PC-3 (cell line): ENCODE measurements around the gene EHMT1. TPM values are rescaled to one million over a fixed set of nuclear protein-coding genes. Genes with fewer than 3 reads are reported as not detected.
"Not testable (repeated sequence)": the region's sequence is repeated elsewhere in the genome, so short reads cannot be mapped to it uniquely, and the experiment has no call there.

Experiments used
- ATAC-seq: fragments of 200-7000 bp; cut with Tn5 transposase; 2 replicates; pipeline ENCODE4 v1.9.1; 2020; ENCODE audit warnings: mild to moderate bottlenecking, moderate library complexity
- BruUV-seq: library from RNA; stranded (reverse); fragments of 400-500 nt; replicated peaks from 2 replicates; lab custom pipeline; 2021; lab: Mats Ljungman, UMichigan
- CTCF ChIA-PET: fragments of 300-600 bp; sonication (Branson Sonifier 250); formaldehyde crosslinking; loops from one replicate; lab custom pipeline; 2022; ENCODE audit warnings: antibody characterized with exemption; lab: Charles Lee
- POLR2A ChIA-PET: fragments of 300-600 bp; sonication (Branson Sonifier 250); formaldehyde crosslinking; loops from one replicate; lab custom pipeline; 2022; ENCODE audit warnings: antibody characterized with exemption; ENCODE audit not compliant: unreplicated experiment; lab: Charles Lee
- DNase-seq: peaks from one replicate; pipeline ENCODE4 v3.0.0-alpha.2; 2015
- H2AFZ ChIP-seq: fragments of 300-600 bp; sonication (generic); 2 replicates; pipeline ENCODE4 v1.6.0; 2016; ENCODE audit warnings: antibody characterized with exemption, low read length
- H3F3A ChIP-seq: fragments of 300-600 bp; sonication (generic); one replicate; pipeline ENCODE4 v1.6.0; 2017; ENCODE audit warnings: antibody characterized with exemption, low read length, control low read depth, mild to moderate bottlenecking; ENCODE audit not compliant: unreplicated experiment
- H3K27ac ChIP-seq: fragments of 300-600 bp; sonication (generic); 2 replicates; pipeline ENCODE4 v1.5.1; 2016; ENCODE audit warnings: mild to moderate bottlenecking, low read length
- H3K27me3 ChIP-seq: fragments of 300-600 bp; sonication (generic); 2 replicates; pipeline ENCODE4 v1.6.1; 2016; ENCODE audit warnings: low read length, mixed read lengths
- H3K36me3 ChIP-seq: fragments of 300-600 bp; sonication (generic); 2 replicates; pipeline ENCODE4 v1.6.1; 2016; ENCODE audit warnings: low read depth, mixed run types, low read length, mixed read lengths
- H3K4me1 ChIP-seq: fragments of 300-600 bp; sonication (generic); 2 replicates; pipeline ENCODE4 v1.5.1; 2016; ENCODE audit warnings: low read length; ENCODE audit not compliant: insufficient read depth
- H3K4me2 ChIP-seq: fragments of 300-600 bp; sonication (generic); 2 replicates; pipeline ENCODE4 v1.6.0; 2016; ENCODE audit warnings: low read length
- H3K4me3 ChIP-seq: fragments of 300-600 bp; sonication (generic); 2 replicates; pipeline ENCODE4 v1.5.1; 2016; ENCODE audit warnings: mild to moderate bottlenecking, low read length, mixed read lengths
- H3K79me2 ChIP-seq: fragments of 300-600 bp; sonication (generic); 2 replicates; pipeline ENCODE4 v1.6.1; 2017; ENCODE audit warnings: low read length, mixed read lengths
- H3K9ac ChIP-seq: fragments of 300-600 bp; sonication (generic); 2 replicates; pipeline ENCODE4 v1.6.0; 2016; ENCODE audit warnings: mild to moderate bottlenecking, low read length
- H3K9me2 ChIP-seq: fragments of 300-600 bp; sonication (generic); replicated peaks from 2 replicates; pipeline ENCODE4 v1.6.1; 2016; ENCODE audit warnings: mixed run types, low read length, mixed read lengths
- H3K9me3 ChIP-seq: fragments of 300-600 bp; sonication (generic); 2 replicates; pipeline ENCODE4 v1.6.1; 2016; ENCODE audit warnings: low read length, mixed read lengths
- H4K20me1 ChIP-seq: fragments of 300-600 bp; sonication (generic); 2 replicates; pipeline ENCODE4 v1.6.1; 2016; ENCODE audit warnings: low read length, mixed read lengths
- EZH2 ChIP-seq: fragments of 300-600 bp; sonication (generic); IDR thresholded peaks from one replicate; pipeline ENCODE4 v1.6.1; 2017; ENCODE audit warnings: antibody characterized with exemption, mild to moderate bottlenecking, low read length; ENCODE audit not compliant: unreplicated experiment
- EZH2phosphoT487 ChIP-seq: fragments of 300-600 bp; sonication (generic); IDR thresholded peaks from 2 replicates; pipeline ENCODE4 v1.6.1; 2018; ENCODE audit warnings: mild to moderate bottlenecking, antibody characterized with exemption, low read length, borderline replicate concordance
- intact Hi-C: fragments of 100-400 bp; cut with micrococcal nuclease; formaldehyde crosslinking; loops from 2 replicates; pipeline ENCODE4 v1.9.0; 2023
- total RNA-seq: library from RNA; depleted of rRNA; stranded (reverse); fragments of >200 nt; gene quantifications from 2 replicates; pipeline ENCODE4 v1.2.3, GENCODE V29; 2014
- TF ChIP-seq, protein P1 (sequence below): fragments of 300-600 bp; sonication (generic); conservative IDR thresholded peaks from 2 replicates; pipeline ENCODE4 v1.5.1; 2017; ENCODE audit warnings: antibody characterized with exemption, low read depth, mild to moderate bottlenecking, low read length

EHMT1 gene
- total RNA-seq, 1 experiment from 2014 or later = 42.8 TPM

DNA sequence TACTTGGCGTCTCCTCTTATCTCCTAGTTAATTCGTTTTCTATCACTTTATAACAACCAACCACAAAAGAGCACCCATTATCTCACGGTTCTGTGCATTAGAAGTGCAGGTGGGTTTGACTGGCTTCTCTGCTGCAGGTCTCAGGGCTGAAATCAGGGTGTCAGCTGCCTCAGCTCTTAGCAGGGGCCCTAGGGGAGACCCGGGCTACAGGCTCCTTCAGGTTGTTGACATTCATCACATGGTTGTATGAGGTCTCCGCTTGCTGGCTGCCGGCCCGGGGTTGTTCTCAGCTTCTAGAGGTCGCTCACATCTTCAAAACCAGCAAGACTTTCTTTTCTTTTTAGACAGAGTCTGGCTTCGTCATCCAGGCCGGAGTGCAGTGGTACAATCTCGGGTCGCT is 25.6 kb upstream of the EHMT1 start:
- peaks cover 16% of the 10 kb centered on the region for H3K79me2 ChIP-seq
- peaks cover 3% of the 10 kb centered on the region; the same call in 1 of the 2 replicates for H3K36me3 ChIP-seq
- H3K4me1 ChIP-seq = 0 out of 2 replicates have a peak, but pooled peaks cover 9% of the 10 kb centered on the region
- BruUV-seq = no TSS peak
- CTCF ChIA-PET = no interaction called here
- no peak overlapping the region for H3K27ac ChIP-seq
- H3K9ac ChIP-seq = no peak overlapping the region
- DNase-seq (no peak), ATAC-seq (no peak)
- no peak overlapping the region for H2AFZ ChIP-seq
- no peak for TF ChIP-seq EZH2
- no peak for TF ChIP-seq EZH2phosphoT487
- TF ChIP-seq, protein P1, sequence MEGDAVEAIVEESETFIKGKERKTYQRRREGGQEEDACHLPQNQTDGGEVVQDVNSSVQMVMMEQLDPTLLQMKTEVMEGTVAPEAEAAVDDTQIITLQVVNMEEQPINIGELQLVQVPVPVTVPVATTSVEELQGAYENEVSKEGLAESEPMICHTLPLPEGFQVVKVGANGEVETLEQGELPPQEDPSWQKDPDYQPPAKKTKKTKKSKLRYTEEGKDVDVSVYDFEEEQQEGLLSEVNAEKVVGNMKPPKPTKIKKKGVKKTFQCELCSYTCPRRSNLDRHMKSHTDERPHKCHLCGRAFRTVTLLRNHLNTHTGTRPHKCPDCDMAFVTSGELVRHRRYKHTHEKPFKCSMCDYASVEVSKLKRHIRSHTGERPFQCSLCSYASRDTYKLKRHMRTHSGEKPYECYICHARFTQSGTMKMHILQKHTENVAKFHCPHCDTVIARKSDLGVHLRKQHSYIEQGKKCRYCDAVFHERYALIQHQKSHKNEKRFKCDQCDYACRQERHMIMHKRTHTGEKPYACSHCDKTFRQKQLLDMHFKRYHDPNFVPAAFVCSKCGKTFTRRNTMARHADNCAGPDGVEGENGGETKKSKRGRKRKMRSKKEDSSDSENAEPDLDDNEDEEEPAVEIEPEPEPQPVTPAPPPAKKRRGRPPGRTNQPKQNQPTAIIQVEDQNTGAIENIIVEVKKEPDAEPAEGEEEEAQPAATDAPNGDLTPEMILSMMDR = no peak
- intact Hi-C loops = no loop called here
- H3K4me3 ChIP-seq = no peak overlapping the region
- H3F3A ChIP-seq = no peaks in the 10 kb centered on the region
- no peaks in the 10 kb centered on the region for H3K9me3 ChIP-seq
- H3K4me2 ChIP-seq = no peak overlapping the region
- 0 out of 2 replicates have a peak, but pooled peaks cover 8% of the 10 kb centered on the region for H4K20me1 ChIP-seq
- POLR2A ChIA-PET = no interaction called here
- H3K27me3 ChIP-seq = no peaks in the 10 kb centered on the region
- no peaks in the 10 kb centered on the region for H3K9me2 ChIP-seq

DNA sequence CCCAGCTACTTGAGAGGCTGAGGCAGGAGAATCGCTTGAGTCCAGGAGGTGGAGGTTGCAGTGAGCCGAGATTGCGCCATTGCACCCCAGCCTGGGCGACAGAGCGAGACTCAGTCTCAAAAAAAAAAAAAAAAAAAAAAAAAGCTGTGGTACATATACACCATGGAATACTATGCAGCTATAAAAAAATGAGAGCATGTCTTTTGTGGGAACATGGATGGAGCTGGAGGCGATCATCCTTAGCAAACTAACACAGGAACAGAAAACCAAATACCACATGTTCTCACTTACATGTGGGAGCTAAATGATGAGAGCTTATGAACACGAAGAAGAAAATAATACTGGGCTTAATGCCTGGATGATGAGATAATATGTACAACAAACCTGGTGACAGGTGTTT is 22.2 kb upstream of the EHMT1 start:
- H3K36me3 ChIP-seq, H3K4me1 ChIP-seq, DNase-seq, H3K9me2 ChIP-seq, H3K4me3 ChIP-seq, CTCF ChIA-PET, H3K9ac ChIP-seq, POLR2A ChIA-PET, H3K9me3 ChIP-seq, H3K4me2 ChIP-seq, BruUV-seq, H2AFZ ChIP-seq, H4K20me1 ChIP-seq, H3F3A ChIP-seq, H3K27me3 ChIP-seq, H3K27ac ChIP-seq, ATAC-seq, intact Hi-C loops, H3K79me2 ChIP-seq: not testable (repeated sequence)

DNA sequence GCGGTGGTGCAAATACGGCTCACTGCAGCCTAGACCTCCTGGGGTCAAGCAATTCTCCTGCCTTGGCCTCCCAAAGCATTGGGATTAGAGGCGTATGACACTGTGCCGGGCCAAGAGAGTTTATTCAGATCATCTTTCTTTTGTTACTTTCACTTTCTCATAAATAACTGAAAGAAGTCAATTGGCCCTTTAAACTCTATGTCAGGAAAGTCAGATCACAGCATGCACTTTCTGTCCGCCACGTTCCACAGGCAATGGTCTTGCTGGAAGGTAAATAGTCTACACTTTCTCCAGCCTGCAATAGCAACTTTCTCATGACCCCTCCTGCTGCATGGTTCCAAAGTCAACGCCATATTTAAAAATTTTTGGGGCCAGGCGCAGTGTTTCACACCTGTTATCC is 19.9 kb upstream of the EHMT1 start:
- no peaks in the 10 kb centered on the region for H4K20me1 ChIP-seq
- BruUV-seq = no TSS peak
- POLR2A ChIA-PET = no interaction called here

More for the DNA sequence above, 19.9 kb upstream of the EHMT1 start:
- CTCF ChIA-PET = no interaction called here
- no peak overlapping the region for H3K4me3 ChIP-seq
- no peak for ATAC-seq
- DNase-seq = no peak
- H3K4me2 ChIP-seq = no peak overlapping the region
- no peak overlapping the region for H3K9ac ChIP-seq
- H3K79me2 ChIP-seq = no peaks in the 10 kb centered on the region
- no peak overlapping the region for H2AFZ ChIP-seq
- H3K4me1 ChIP-seq = no peaks in the 10 kb centered on the region
- H3K36me3 ChIP-seq = no peaks in the 10 kb centered on the region
- H3F3A ChIP-seq = no peaks in the 10 kb centered on the region
- H3K27ac ChIP-seq = no peak overlapping the region
- no peaks in the 10 kb centered on the region for H3K9me2 ChIP-seq
- no peaks in the 10 kb centered on the region for H3K27me3 ChIP-seq
- no peaks in the 10 kb centered on the region for H3K9me3 ChIP-seq
- TF ChIP-seq, protein P1 = no peak
- TF ChIP-seq EZH2 (no peak), EZH2phosphoT487 (no peak)
- intact Hi-C loops = no loop called here
